GM21717 (cell line): Measurements from ENCODE around the gene GUCD1.
A peak's percentile ranks its signal among the peaks of the same experiment; 100 is the strongest.
"Not testable (repeated sequence)": the region's sequence is repeated elsewhere in the genome, so short reads cannot be mapped to it uniquely, and the experiment has no call there.

Experiments used
- ATAC-seq: cut with Tn5 transposase; IDR thresholded peaks from one replicate; pipeline ENCODE4 v1.9.1; 2021; ENCODE audit warnings: mild to moderate bottlenecking, moderate library complexity; ENCODE audit not compliant: unreplicated experiment

Gene GUCD1

DNA sequence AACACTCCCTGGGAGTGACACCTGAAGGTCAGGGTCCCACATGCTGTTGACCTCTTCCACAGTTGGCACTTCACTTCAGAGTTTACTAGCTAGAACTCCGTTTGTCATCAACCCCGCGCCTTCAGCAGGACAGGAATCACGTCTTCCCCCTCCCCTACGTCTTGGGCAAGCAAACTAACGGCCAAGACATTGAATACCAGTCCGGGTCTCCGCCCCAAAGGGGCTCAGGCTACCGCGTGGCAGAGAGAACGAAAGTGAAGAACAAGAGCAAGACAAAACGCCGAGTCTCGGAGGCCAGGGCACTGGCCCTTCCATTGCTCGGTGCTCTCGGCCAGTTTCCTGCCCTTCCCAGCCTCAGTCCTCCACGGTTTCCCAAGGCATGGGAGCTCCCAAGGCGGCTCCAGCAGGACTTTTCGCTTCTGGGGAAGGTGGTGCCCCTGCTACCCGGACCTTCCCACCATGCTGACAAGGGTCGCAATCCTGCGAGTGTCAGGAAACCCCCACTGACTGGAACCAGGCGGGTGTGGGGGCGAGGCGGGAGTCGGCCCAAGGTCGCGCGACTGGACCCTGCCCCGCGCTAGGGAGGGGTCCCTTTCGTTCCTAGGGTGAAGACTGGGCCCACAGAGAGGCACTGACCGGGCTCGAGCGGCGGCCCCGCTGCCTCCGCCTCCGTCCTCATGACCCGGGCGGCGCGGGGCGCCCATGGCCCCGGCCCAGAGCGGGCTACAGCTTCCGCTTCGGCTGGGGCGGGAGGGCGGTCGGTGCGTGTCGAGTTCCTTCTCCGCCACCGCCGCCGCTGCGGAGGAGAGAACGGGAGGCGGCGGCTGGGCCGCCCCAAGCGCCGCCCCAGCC is at the start of gene GUCD1:
Gene GUCD1 (minus strand): TSS at position 826 of the 852 bp plus-strand sequence. CDS start 147 bp downstream, at position 679.
- ATAC-seq: peak; percentile 15

DNA sequence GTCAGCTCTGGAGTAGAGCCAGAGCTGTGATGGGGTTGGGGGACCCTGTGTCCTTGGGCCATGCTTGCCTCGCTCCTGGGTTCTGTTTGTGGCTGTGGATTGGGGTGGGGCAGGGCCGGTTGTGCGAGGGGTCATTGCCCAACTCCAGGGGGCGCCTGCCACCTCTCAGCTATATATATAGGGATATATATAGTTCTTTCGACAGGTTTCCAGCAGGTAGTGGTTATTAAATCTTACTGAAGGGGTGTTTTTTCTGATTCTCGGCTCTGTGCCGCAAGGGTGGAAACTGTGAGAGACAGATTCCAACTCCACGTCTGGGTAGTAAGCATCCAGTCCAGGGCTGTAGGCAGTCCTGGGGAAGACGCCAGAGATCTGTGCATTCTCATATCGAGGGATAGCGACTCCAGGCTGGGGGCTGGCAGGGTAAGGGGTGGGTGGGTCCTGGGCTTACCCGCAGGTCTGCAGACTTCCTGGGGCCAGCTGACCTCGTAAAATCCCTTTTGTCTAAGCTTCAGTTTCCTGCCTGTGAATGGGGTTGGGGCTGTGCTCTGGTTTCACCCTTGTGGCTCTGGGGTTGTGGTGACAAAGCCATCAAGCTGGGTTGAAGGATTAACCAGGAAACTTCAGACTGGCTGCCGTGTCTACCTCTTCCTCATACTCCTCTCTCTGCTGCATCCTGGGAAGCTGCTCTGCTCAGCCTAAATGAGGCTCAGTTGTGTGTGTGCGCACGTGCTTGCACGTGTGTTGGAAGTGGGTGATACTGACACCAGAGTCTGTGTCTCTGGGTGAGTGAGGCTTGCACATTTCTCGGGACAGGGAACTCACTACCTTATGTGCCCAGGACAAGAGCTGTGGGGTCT is 49.1 kb upstream of the GUCD1 start:
- not testable (repeated sequence) for ATAC-seq

- ATAC-seq: not testable (repeated sequence)
Observed at GRCh38 chr22:24602847-24603769, 48.2 kb upstream of the GUCD1 start, which contains the start of gene GGT1. GGT1 (plus strand) TSS chr22:24603193; CDS start chr22:24611082, 7,889 bp downstream.

- not testable (repeated sequence) for ATAC-seq
Observed at GRCh38 chr22:24602105-24602749, 47.3 kb upstream of the GUCD1 start.

DNA sequence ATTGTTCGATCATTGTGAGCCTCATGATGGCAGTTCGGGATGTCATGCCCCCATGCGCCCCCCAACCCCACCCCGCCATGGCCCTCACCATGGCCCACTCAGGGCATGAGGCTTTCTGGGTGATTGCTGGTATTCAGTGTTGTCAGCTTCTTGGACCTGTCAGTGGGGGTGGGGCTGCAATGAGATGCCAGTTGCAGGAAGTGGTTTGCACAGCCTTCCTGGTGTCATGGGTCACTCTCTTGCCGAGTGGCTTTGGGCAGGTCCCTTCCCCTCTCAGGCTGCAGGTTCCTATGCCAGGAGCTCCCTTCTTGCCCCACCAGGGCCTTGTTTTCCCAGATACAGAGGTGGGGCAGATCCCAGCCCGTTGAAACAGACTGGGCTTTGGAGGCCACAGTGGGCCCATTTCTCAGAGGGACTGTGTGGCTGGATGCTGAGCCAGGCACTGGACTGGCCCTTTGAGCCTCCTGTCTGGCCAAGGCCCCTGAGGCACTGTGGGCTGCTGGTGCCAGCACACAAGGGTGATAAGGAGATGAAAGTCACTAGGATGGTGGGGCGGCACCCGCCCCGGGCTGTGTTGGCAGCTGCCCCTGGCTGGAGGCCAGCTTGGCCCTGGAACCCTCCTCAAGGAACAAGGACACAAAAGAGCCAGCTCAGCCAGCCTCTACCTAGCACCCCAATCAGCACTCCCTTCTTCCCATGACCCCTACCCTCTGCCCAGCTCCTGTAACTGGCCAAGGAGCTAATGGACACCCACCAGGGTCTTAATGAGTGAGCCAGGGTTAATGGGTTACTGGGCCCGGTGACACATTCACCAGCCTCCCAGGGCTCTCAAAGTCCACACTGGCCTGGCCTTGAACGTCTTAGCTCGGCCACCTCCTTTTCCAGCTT is 46.5 kb upstream of the GUCD1 start:
- no peak for ATAC-seq

GRCh38 chr22:24599958-24600715 is 45.2 kb upstream of the GUCD1 start:
- not testable (repeated sequence) for ATAC-seq

GRCh38 chr22:24599514-24599913 is 44.6 kb upstream of the GUCD1 start:
- ATAC-seq: no peak

GRCh38 chr22:24597076-24597475 is 42.1 kb upstream of the GUCD1 start:
- not testable (repeated sequence) for ATAC-seq

DNA sequence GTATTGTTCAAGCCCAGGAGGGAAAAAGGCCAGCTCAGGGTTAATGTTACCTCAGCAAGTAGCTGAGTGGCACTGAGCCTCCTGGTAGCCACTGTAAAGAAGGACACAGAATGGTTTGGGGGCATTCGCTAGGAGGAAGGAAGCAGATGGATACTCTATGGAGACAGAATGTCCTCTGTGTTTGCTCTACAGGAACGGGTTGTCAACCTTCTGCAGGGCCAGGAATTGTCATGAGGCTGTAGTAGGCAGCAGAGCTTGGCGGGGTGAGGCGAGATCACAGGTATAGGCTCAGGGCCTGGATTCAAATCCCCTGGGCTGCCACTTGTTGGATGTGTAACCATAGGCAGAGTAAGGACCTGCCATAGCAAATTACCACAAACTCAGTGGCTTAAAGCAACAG is 40.9 kb upstream of the GUCD1 start:
- ATAC-seq: no peak

DNA sequence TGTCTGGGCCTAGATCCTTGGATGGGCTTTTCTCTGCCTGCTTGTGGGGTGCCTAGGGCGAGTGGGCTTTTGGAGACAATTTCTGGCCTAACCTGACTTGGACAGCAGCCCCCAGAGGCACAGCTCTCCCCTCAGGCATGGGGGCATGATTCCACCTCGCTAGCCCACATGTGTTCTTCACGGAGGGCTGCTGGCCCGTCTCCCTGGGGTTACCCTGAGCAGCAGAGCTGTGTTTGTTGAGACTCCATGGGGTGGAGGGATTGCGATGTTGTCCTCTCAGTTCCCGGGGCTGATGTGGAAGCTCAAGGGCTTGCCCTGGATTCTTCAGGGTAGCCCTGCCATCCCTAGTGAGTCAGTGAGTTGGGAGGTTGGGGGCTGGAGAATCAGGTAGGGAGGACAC is 40.3 kb upstream of the GUCD1 start:
- no peak for ATAC-seq

GRCh38 chr22:24594569-24595120 is 39.7 kb upstream of the GUCD1 start:
- no peak for ATAC-seq

- ATAC-seq: no peak
Observed at GRCh38 chr22:24593836-24594568, 39.1 kb upstream of the GUCD1 start.

DNA sequence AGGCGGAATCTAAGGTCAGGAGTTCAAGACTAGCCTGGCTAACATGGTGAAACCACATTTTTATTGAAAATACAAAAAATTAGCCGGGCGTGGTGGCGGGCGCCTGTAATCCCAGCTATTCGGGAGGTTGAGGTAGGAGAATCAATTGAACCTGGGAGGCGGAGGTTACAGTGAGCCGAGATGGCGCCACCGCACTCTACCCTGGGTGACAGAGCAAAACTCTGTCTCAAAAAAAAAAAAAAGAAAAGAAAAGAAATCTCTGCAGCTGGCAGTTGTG is 38.6 kb upstream of the GUCD1 start:
- not testable (repeated sequence) for ATAC-seq

DNA sequence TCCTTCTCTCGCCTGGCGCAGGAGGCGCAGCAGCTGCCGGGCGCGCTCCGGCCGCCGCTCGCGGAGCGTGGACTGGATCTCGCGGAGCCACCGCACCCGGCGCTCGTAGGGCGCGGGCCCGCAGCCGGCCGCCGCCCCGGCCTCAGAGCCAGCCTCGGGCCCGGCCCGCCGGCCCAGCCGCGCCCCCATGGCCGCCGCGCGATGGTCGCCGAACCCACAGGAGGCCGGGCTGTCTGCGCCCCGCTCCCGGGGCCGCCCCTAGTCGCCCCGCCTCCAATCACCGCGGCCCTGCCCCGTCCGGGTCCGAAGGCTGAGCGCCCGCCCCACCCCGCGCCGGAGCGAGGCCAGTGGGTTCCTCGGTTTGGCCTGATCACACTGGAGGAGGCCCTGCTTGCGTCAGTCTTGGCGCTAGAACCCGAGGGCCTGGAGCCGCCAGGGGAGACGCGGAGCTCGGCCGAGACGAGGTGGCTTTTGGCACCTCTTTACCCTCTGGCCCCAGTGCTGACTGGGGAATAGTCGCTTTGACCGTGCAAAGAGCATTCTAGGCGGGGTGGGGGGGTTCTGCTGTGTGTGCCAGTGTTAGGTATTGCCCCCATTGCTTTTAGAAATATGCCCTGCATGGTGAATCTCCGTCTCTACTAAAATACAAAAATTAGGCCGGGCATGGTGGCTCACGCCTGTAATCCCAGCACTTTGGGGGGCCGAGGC is 38.1 kb upstream of the GUCD1 start, which contains the start of gene LRRC75B:
Gene LRRC75B (minus strand): TSS at position 223 of the 708 bp plus-strand sequence. CDS start 34 bp downstream, at position 189.
- no peak for ATAC-seq

GRCh38 chr22:24592058-24592850 is 37.3 kb upstream of the GUCD1 start:
- no peak for ATAC-seq

- no peak for ATAC-seq
Observed at GRCh38 chr22:24591286-24591830, 36.4 kb upstream of the GUCD1 start.
